ENCODE data around the gene WASF3.
"Not testable (repeated sequence)": the region's sequence is repeated elsewhere in the genome, so short reads cannot be mapped to it uniquely, and the experiment has no call there.

Gene WASF3

GRCh38 chr13:26721251-26722121 is 164.0 kb downstream of the WASF3 start:
- DNase-seq = no peak

DNA sequence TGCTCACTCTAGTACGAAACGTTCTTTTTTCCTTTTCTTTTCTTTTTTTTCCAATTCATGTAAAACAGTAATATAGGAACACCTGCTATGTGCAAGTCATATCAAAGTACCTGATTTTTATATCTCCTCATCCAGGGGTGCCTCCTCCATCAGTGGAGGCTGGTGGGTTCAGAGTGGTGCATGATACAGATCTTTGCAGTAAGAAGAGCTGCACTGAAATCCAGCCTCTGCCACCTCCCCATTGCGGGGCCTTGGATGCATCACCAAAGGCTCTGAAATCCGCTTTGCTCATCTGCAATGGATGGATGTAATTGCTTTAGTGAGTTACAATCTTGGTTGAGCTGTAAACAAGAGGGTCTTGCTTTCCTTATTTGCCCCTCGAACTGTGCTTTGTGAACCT is 164.8 kb downstream of the WASF3 start:
- DNase-seq = no peak

DNA sequence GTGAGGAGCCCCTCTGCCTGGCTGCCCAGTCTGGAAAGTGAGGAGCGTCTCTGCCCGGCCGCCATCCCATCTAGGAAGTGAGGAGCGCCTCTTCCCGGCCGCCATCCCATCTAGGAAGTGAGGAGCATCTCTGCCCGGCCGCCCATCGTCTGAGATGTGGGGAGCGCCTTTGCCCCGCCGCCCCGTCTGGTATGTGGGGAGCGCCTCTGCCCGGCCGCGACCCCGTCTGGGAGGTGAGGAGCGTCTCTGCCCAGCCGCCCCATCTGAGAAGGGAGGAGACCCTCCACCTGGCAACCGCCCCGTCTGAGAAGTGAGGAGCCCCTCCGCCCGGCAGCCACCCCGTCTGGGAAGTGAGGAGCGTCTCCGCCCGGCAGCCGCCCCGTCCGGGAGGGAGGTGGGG is 166.1 kb downstream of the WASF3 start:
- DNase-seq = not testable (repeated sequence)

DNA sequence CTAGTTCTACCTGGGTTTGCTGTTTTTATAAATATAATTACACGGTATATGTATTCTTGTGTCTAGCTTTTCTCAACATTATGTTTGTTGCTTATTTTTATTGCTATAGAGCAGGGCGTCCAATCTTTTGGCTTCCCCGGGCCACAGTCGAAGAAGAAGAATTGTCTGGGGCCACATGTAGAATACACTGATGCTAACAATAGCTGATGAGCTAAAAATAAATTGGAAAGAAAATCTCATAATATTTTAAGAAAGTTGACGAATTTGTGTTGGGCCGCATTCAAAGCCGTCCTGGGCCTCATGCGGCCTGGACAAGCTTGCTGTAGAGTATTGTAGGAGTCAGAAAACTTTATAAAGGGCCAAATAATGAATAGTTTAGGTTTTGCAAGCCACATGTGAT is 169.2 kb downstream of the WASF3 start:
- no peak for DNase-seq

GRCh38 chr13:26727122-26727521 is 169.6 kb downstream of the WASF3 start:
- no peak for DNase-seq

- DNase-seq = no peak
Measured at GRCh38 chr13:26727633-26728032, 170.2 kb downstream of the WASF3 start.

- no peak for DNase-seq
Measured at GRCh38 chr13:26735677-26736076, 178.2 kb downstream of the WASF3 start.

All from NCI-H2081 treated with DMSO at 0.1 percent for 48 hours (cell line).